H1 (cell line): ENCODE measurements around the gene NMRK2.

Source experiments
- CREB1 ChIP-seq: IDR thresholded peaks from 2 replicates; pipeline ENCODE4 v1.6.1; 2012; ENCODE audit warnings: inconsistent platforms
- EP300 ChIP-seq, 2 experiments: IDR thresholded peaks; 1 replicate in 1 of 2; 2 replicates in 1 of 2; pipeline ENCODE4 v1.6.1; 2011 to 2012; ENCODE audit warnings: low read depth in 2 of 2, low read length in 2 of 2, mild to moderate bottlenecking in 2 of 2, borderline replicate concordance in 1 of 2, inconsistent platforms in 1 of 2, moderate library complexity in 1 of 2
- EZH2 ChIP-seq: fragments of 200-600 bp; sonication (generic); IDR thresholded peaks from 2 replicates; pipeline ENCODE4 v1.7.1; 2012; ENCODE audit warnings: low read depth, mild to moderate bottlenecking, moderate library complexity, low read length, inconsistent platforms; ENCODE audit not compliant: severe bottlenecking
- POLR2AphosphoS5 ChIP-seq: IDR thresholded peaks from 2 replicates; pipeline ENCODE4 v1.6.1; 2011; ENCODE audit warnings: low read depth, low read length
- TF ChIP-seq, protein P1 (sequence below), 3 experiments: IDR thresholded peaks; 1 replicate in 2 of 3; 2 replicates in 1 of 3; pipeline versions ENCODE4 v1.5.1 to v1.6.1; 2011; ENCODE audit warnings: low read length in 3 of 3, mild to moderate bottlenecking in 3 of 3, inconsistent platforms in 2 of 3, low read depth in 1 of 3, moderate library complexity in 1 of 3; ENCODE audit not compliant: insufficient read depth in 1 of 3; ENCODE audit errors: control extremely low read depth in 1 of 3

DNA sequence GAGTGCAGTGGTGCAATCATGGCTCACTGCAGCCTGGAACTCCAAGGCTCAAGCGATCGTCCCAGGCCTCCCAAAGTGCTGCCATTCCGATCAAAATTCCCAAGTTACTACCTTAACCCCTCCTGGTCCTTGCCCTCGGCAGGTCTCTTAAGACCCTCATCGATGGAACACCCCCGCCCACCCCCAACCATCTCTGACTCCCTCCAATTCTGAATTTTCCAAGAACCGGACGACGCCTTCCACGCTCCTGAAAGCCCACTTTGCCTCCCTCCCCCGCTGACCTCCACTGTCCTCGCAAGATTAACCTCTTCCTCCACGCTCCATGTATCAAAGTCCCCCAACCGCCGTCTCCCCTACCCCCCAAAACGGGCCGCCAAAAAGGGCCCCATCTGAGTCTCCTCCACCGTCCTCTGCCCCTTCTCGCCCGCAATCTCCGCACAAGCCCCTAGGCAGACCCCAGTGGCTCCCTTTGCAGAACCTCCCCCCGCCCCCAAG is 37.5 kb downstream of the NMRK2 start:
- TF ChIP-seq, protein P1, sequence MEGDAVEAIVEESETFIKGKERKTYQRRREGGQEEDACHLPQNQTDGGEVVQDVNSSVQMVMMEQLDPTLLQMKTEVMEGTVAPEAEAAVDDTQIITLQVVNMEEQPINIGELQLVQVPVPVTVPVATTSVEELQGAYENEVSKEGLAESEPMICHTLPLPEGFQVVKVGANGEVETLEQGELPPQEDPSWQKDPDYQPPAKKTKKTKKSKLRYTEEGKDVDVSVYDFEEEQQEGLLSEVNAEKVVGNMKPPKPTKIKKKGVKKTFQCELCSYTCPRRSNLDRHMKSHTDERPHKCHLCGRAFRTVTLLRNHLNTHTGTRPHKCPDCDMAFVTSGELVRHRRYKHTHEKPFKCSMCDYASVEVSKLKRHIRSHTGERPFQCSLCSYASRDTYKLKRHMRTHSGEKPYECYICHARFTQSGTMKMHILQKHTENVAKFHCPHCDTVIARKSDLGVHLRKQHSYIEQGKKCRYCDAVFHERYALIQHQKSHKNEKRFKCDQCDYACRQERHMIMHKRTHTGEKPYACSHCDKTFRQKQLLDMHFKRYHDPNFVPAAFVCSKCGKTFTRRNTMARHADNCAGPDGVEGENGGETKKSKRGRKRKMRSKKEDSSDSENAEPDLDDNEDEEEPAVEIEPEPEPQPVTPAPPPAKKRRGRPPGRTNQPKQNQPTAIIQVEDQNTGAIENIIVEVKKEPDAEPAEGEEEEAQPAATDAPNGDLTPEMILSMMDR (IDR thresholded peaks at IDR 0.05; ENCODE audit: control extremely low read depth in 1 of 3, insufficient read depth in 1 of 3, low read depth in 1 of 3, low read length in 3 of 3), result no peak
- no peak for TF ChIP-seq CREB1
- TF ChIP-seq EP300 (IDR thresholded peaks at IDR 0.05; ENCODE audit: borderline replicate concordance in 1 of 2, low read depth in 2 of 2, low read length in 2 of 2), result no peak
- TF ChIP-seq POLR2AphosphoS5, result no peak
- TF ChIP-seq EZH2, result no peak
